GM18508 (cell line): ENCODE data around the gene MCTP1.
"Not testable (repeated sequence)": the region's sequence is repeated elsewhere in the genome, so short reads cannot be mapped to it uniquely, and the experiment has no call there.

Source experiments
- ATAC-seq: cut with Tn5 transposase; IDR thresholded peaks from one replicate; pipeline ENCODE4 v1.9.1; 2021; ENCODE audit warnings: moderate number of reproducible peaks; ENCODE audit not compliant: insufficient read depth, unreplicated experiment

MCTP1 gene

DNA sequence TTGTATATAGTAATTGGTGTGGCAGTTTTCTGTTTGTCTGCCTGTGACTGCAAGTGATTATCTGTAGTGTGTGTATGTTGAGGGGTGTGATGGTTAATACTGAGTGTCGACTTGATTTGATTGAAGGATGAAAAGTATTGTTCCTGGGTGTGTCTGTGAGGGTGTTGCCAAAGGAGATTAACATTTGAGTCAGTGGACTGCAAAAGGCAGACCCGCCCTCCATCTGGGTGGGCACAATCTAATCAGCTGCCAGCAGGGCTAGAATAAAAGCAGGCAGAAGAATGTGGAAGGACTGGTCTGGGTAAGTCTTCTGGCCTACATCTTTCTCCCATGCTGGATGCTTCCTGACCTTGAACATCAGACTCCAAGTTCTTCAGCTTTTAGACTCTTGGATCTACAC is 290.4 kb downstream of the MCTP1 start:
- not testable (repeated sequence) for ATAC-seq

DNA sequence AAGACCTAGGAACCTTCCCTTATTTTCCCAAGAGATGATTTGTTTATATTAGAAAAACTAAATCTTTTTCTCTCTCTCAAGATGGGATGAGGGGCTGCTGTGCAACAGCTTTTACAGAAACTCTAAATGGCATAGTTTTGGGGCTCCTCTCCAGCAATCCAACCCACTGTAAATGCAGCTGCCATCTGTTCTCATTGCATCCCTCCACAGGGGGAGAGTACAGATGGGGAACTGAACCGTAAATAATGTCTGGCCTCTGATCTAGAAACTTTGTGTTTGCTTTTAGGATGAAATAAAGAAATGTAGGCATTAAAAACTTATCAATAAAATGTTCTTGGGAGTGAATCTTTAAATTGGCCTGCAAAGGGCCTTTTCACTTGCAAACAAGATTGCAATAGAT is 291.4 kb downstream of the MCTP1 start:
- ATAC-seq: no peak

- no peak for ATAC-seq
These were observed 292.6 kb downstream of the MCTP1 start for GRCh38 chr5:94992325-94992724.

- no peak for ATAC-seq
These were observed 300.9 kb downstream of the MCTP1 start for GRCh38 chr5:94983861-94984535.

- ATAC-seq: no peak
These were observed 307.5 kb downstream of the MCTP1 start for GRCh38 chr5:94977437-94977836.

DNA sequence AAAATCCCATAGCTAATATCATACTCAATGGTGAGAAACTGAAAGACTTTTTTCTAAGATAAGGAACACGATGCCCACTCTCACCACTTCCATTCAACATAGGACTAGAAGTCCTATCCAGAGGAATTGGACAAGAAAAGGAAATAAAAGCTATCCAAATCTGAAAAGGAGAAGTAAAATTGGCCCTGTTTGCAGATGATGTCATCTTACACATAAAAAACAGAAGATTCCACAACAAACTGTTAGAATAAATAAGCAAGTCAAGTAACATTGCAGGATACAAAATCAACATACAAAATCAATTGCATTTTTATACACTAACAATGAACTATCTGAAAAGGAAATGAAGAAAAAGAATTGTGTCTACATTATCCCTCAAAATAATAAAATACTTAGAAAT is 308.0 kb downstream of the MCTP1 start:
- ATAC-seq: no peak

DNA sequence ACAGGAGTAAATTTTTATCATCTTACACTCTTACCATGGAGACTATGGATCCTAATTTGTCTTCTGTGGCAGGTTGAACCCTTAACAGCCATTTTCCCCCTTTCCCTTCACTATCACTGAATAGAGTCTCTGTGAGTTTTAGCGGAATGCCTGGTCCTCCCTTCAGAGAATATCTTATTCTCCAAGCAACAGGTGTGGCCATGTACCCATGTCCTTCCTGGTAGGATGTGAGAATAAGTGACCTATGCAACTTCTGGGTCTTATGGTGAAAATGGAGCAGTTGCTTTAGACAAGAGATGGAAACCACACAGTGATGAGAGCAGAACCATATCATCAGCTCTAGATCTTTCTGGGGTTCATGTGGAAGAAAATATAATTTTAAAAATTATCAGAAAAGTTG is 312.6 kb downstream of the MCTP1 start:
- no peak for ATAC-seq

DNA sequence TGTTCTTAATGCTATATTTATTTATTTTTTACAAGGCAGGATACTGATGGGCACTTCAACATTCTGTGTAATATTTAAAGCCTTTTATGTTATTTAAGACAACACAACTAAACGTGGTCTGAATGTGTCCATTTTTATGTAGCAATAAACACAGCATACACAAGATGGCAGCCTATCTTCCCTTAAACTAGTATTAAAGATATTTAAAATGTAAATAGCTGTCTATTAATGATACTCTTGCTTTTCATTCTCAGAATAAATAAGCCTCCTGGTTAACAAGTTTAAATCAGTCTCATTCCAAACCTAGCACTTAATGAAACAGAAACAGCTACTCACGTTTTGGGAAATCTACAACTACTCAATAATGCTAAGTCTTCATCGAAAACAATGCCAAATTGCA is 315.7 kb downstream of the MCTP1 start:
- no peak for ATAC-seq

DNA sequence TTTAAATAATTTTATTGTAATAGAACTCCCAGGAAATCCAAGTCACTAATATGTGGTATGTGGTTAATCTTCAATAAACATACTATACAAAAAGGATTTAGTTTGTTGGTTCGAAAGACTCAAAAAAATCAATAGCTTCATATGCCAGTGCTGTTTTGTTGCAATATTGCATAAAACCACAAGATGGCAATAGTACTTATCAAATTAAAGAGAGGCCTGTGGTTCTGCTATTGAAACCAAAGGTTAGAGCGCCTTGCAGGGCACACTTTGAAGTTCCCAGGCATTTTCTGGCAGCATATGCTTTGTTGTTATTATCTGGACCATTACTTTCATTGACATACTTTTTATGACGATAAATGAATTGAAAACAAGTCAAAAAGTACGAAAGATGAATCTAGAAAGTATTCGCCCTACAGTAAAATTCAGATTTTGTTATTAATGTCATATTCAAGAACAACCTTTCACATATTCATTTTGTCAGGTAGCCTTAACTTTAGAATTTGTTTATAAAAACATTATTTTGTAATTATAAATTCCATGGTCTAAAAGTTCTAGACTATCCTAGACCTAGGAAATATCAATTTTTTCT is 316.3 kb downstream of the MCTP1 start:
- ATAC-seq: no peak

- no peak for ATAC-seq
These were observed 317.4 kb downstream of the MCTP1 start for GRCh38 chr5:94967525-94967924.

GRCh38 chr5:94959279-94959678 is 325.6 kb downstream of the MCTP1 start:
- ATAC-seq: not testable (repeated sequence)

- no peak for ATAC-seq
These were observed 339.2 kb downstream of the MCTP1 start for GRCh38 chr5:94945656-94946055.

GRCh38 chr5:94944160-94944559 is 340.7 kb downstream of the MCTP1 start:
- no peak for ATAC-seq

- no peak for ATAC-seq
These were observed 343.7 kb downstream of the MCTP1 start for GRCh38 chr5:94941122-94941755.

DNA sequence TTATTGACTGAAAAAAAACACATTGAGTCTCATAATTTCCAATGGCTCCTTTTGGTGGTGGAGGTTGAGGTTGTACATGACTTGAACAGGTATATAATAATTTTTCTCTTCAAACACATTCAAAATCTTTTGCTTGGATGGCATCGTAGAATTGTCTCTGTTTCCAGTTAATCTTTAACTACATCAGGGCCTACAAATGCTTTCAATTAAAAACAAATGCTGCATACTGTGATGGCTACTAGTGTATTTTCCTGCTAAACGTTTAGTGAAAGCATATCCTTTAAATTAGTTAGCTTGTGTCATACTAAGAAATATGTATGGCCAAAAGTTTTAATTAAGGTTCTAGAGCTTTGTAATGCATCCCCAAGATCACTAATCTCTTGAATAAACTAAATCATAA is 352.6 kb downstream of the MCTP1 start:
- ATAC-seq: no peak

DNA sequence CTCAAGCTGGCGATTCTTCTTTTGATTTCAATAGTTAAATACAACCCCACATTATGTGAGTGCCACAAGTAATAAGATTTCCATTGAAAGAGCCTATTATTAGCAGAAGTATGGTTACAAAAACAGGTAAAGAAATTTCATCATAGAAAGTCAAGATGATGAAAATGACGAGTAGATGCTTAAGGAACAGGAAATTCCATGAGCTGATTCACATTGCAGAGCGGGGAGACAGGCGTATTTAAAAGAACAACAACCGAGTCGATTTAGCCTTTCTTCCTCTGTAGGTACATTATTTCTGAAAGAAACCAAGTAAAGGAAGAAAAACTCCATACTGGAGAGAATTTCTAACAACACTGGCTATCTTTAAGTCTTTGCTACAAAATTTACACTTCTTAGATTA is 356.0 kb downstream of the MCTP1 start:
- ATAC-seq: no peak

DNA sequence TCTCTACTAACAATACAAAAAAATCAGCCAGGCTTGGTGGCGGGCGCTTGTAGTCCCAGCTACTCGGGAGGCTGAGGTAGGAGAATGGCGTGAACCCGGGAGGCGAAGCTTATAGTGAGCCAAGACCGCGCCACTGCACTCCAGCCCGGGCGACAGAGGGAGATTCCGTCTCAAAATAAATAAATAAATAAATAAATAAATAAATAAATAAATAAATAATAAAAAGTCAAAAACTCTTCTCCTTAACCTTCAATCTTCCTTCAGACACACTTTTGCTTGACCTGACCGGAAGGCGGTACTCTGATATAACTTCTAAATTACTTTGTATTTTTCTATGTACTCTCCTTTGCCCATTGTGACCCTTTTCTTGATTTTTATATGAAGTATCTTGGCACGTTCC is 364.3 kb downstream of the MCTP1 start:
- ATAC-seq: no peak

DNA sequence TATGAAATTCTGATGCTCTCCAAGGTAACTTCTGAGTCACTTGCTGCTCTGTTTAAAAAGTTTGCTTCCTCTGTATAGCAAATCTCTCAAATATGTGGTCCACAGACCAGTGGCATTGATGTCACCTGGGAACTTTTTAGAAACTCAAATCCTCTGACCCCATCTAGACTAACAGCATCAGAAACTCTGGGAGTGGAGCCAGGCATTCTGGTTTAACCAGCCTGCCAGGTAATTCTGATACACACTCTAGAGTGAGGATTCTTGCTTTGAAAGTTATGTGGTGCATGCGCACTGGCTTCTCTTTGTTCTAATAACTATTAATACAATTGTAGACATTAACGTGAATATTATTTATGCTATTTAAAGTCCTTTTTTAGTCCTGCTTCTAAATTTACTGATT is 368.3 kb downstream of the MCTP1 start:
- no peak for ATAC-seq

DNA sequence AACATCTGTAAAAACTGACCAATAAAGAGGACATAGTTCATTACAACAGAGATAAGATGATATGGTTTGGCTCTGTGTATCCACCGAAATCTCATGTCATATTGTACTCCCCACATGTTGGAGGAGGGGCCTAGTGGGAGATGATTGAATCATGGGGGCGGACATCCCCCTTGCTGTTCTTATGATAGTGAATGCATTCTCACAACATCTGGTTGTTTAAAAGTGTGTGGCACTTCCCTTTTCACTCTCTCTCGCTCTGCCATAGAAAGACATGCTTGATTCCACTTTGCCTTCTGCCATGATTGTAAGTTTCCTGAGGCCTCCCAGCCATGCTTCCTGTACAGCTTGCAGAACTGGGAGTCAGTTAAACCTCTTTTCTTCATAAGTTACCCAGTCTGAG is 373.6 kb downstream of the MCTP1 start:
- no peak for ATAC-seq

DNA sequence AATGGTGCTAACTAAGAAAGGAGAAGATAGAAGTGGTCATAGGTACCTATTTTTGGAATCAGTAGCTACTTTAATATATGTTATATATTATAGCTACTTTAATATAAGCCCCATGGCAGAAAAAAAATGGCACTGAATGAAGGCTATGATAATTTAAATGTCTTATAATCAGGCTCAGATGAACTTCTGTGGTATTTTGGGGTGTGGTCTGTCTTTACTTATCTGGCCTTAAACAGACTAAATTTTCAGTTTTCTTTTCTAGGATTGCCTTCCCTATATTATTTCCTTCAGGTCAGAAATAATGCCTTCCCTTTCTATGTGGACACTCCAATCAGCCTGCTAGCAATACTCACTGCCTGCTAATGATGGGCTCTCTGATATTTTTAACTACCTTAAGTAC is 374.2 kb downstream of the MCTP1 start:
- no peak for ATAC-seq

GRCh38 chr5:94908889-94909480 is 375.9 kb downstream of the MCTP1 start:
- ATAC-seq: peak; percentile 67

- no peak for ATAC-seq
These were observed 378.1 kb downstream of the MCTP1 start for GRCh38 chr5:94906750-94907149.
